Measurements from ENCODE around the gene C2orf76. TPM values are rescaled to one million over a fixed set of nuclear protein-coding genes. Genes with fewer than 3 reads are reported as not detected.

C2orf76 gene
- total RNA-seq, 4 donors from 2014 or later, result 5.3 to 19.9 (median 13.3) TPM

GRCh38 chr2:119307419-119308140 lies 59.1 kb downstream of the C2orf76 start:
- Histone ChIP-seq H3K4me3 (replicated peaks in 1 of 3) (no peak overlapping the region), H3K36me3 (no peaks in the 10 kb centered on the region), H3K27me3 (no peaks in the 10 kb centered on the region), H3K9me3 (no peaks in the 10 kb centered on the region), H3K4me1 (no peaks in the 10 kb centered on the region), H3K27ac (no peak overlapping the region)
- DNase-seq, result no peak
- TF ChIP-seq CTCF (IDR thresholded peaks at IDR 0.05) (no peak), POLR2A (IDR thresholded peaks at IDR 0.05) (no peak)
- intact Hi-C loops (cut with DNase I), result no loop called here
- WGBS, 2 donors, result 88 to 92% methylated on average over 7 of the region's 7 CpGs

GRCh38 chr2:119306196-119306590 lies 60.4 kb downstream of the C2orf76 start:
- Histone ChIP-seq H3K4me1 (no peaks in the 10 kb centered on the region), H3K27ac (no peak overlapping the region), H3K4me3 (replicated peaks in 1 of 3) (no peak overlapping the region), H3K36me3 (no peaks in the 10 kb centered on the region), H3K27me3 (no peaks in the 10 kb centered on the region), H3K9me3 (no peaks in the 10 kb centered on the region)
- WGBS, 2 donors, result 82 to 84% methylated on average over 10 of the region's 10 CpGs
- TF ChIP-seq CTCF (IDR thresholded peaks at IDR 0.05) (no peak), POLR2A (IDR thresholded peaks at IDR 0.05) (no peak)
- intact Hi-C loops (cut with DNase I), result no loop called here
- no peak for DNase-seq

GRCh38 chr2:119305497-119306195 lies 61.0 kb downstream of the C2orf76 start:
- Histone ChIP-seq H3K4me1 (no peaks in the 10 kb centered on the region), H3K9me3 (no peaks in the 10 kb centered on the region), H3K27ac (no peak overlapping the region), H3K4me3 (replicated peaks in 1 of 3) (no peak overlapping the region), H3K36me3 (no peaks in the 10 kb centered on the region), H3K27me3 (no peaks in the 10 kb centered on the region)
- intact Hi-C loops (cut with DNase I), result no loop called here
- 80 to 81% methylated on average over 12 of the region's 12 CpGs for WGBS, 2 donors
- no peak for DNase-seq
- no peak for TF ChIP-seq CTCF (IDR thresholded peaks at IDR 0.05)
- TF ChIP-seq POLR2A (IDR thresholded peaks at IDR 0.05), result no peak

GRCh38 chr2:119304847-119305246 lies 61.8 kb downstream of the C2orf76 start:
- no peaks in the 10 kb centered on the region for H3K27me3 ChIP-seq
- no peaks in the 10 kb centered on the region for H3K9me3 ChIP-seq
- no peak for DNase-seq
- intact Hi-C loops (cut with DNase I), result no loop called here
- H3K27ac ChIP-seq, result no peak overlapping the region
- WGBS, 2 donors, result 86 to 90% methylated on average over 2 of the region's 2 CpGs
- H3K36me3 ChIP-seq, result no peaks in the 10 kb centered on the region
- TF ChIP-seq CTCF (IDR thresholded peaks at IDR 0.05) (no peak), POLR2A (IDR thresholded peaks at IDR 0.05) (no peak)
- H3K4me3 ChIP-seq (replicated peaks in 1 of 3), result no peak overlapping the region
- H3K4me1 ChIP-seq, result no peaks in the 10 kb centered on the region

GRCh38 chr2:119301413-119301812 lies 65.2 kb downstream of the C2orf76 start:
- H3K9me3 ChIP-seq, result no peaks in the 10 kb centered on the region
- 95 to 97% methylated on average over 6 of the region's 6 CpGs for WGBS, 2 donors
- H3K36me3 ChIP-seq, result no peaks in the 10 kb centered on the region
- DNase-seq, result no peak
- no peak for TF ChIP-seq POLR2A (IDR thresholded peaks at IDR 0.05)
- no peak for TF ChIP-seq CTCF (IDR thresholded peaks at IDR 0.05)
- no peaks in the 10 kb centered on the region for H3K4me1 ChIP-seq
- H3K4me3 ChIP-seq (replicated peaks in 1 of 3), result no peak overlapping the region
- no peak overlapping the region for H3K27ac ChIP-seq
- H3K27me3 ChIP-seq, result no peaks in the 10 kb centered on the region
- intact Hi-C loops (cut with DNase I), result no loop called here

All from thyroid gland (tissue), 4 donors.